Myocyte (in vitro differentiated cells): ENCODE data around the gene DHRS7B. TPM values are rescaled to one million over a fixed set of nuclear protein-coding genes. Genes with fewer than 3 reads are reported as not detected.

Source experiments
- DNase-seq: peaks from one replicate; pipeline ENCODE4 v3.0.0-alpha.2; 2012; ENCODE audit warnings: low read depth
- total RNA-seq: library from RNA; depleted of rRNA; stranded (reverse); fragments of >200 nt; gene quantifications from 2 replicates; pipeline ENCODE4 v1.2.3, GENCODE V29; 2014

The DHRS7B gene
- total RNA-seq, 1 donor from 2014 or later: 38.3 TPM

DNA sequence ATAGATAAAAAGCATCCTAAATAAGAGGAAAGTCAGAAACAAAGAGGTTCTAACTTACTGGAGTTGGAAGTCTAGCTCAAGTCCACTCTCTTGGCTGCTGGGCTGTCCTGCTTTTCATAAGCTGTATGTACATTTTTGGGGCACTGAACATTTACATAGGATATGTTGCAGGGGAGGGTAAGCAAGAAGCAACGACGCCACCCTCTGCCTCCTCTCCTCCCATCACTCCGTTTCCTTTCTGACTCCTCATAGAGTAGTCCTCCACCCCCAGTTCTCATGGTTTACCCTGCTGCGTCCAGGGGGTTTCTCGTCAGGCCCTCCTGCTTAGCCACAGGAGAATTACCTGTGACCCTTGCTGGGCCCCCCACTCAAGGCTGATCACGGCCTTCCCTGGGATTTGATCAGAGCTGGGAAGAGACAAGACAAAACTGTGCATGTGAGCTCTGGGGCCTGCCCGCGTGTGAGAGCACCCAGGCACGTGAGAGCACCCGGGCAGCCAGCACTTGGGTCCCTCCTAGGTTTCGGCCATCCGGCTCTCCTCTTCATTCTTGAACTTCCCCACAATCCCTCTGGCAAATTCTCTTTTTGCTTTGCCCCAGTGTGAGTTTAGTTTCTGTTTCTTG, 50.1 kb downstream of the DHRS7B start:
- no peak for DNase-seq

DNA sequence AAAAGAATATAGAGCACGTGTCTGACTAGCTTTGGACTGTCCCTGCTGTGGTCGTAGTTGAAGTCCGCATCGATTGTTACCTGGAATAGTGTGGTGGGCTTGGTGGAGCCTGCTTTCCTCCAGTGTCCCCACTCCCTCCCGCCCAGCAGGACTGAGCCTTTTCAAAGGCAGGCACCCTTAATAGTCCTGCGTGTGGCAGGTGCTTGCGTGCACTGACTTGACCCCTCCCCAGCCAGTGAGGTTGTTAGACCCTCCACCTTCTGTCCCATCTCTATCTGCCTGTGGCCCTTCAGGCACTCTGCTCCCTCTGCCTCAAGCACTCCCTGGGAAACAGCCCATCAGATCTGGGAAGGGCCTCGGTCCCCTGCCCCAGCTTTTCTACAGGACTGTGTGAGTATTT, 50.6 kb downstream of the DHRS7B start:
- no peak for DNase-seq

DNA sequence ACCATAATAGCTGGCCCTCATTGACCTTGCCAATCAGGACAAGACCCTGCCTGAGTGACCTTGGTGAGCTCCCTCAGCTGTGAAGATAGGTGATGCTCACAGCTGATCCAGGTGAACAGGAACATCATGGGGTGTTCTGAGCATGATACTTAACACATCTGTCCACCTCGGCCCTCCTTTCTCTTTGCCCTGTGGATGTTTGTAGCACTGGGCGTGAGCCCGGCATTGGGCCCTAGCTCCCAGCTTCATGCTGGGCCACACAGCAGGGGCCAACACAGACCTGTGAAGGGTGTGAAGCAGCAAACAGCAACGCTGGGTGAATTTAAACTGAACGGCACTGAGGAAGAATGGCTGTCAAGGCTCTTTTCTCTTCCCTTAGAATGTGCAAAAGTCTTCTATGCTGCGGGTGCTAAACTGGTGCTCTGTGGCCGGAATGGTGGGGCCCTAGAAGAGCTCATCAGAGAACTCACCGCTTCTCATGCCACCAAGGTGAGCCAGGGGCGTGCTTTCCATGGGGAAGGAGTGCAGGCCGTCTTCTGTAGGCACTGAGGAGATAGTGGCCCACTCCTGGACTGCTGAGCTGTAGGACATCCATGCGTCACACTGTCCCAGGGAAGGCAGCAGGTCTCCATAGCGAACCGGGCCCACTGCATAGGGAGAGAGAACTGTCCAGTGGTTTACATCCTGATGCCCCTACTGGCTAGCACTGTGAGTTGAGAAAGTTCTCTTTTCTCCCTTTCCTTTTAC, 51.3 kb downstream of the DHRS7B start:
- DNase-seq: no peak

DNA sequence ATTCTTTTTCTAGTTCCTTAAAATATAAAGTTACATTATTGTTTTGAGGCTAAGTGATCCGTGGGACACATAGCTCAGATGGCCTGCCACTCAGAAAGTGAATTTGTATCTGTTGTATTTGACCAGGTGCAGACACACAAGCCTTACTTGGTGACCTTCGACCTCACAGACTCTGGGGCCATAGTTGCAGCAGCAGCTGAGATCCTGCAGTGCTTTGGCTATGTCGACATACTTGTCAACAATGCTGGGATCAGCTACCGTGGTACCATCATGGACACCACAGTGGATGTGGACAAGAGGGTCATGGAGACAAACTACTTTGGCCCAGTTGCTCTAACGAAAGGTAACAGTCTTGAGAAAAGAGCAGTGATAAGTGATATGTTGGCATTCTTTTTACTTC, 56.7 kb downstream of the DHRS7B start:
- no peak for DNase-seq

DNA sequence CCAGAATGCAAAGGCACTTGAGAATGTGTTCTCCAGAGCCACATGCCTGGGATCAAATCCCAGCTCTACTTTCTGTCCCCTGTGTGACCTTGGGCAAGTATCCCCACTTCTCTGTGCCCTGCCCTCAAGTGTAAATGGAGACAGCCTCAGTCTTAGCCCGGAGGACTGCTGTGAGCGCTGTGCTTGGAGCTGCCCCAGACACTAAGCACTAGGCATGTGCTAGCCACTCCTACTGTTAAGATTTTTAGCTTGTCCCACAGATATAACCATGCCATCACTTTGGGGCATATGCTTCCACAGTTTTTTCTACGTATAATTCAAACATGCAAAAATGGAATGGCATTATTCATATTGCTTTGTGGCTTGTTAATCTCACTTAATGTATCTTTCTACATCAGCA, 57.8 kb downstream of the DHRS7B start:
- no peak for DNase-seq

DNA sequence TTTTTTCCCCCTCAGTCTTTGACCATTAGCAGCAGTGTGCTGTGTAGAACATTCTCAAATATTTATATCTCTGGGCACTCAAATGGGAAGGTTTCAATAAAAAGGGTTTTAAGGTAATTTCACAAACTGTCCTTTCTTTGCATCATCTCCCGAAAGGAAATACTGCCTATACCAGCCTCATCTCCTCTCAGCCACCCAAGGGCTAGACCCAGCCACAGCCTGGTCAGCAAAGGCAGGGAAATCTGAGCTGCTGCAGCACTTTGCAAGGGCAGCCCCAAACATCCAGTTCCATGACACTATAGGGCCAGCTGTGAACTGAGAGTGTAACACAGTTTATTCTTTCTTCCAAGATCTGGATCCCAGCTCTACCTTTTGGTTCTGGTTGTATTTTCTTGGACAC, 58.3 kb downstream of the DHRS7B start:
- no peak for DNase-seq

DNA sequence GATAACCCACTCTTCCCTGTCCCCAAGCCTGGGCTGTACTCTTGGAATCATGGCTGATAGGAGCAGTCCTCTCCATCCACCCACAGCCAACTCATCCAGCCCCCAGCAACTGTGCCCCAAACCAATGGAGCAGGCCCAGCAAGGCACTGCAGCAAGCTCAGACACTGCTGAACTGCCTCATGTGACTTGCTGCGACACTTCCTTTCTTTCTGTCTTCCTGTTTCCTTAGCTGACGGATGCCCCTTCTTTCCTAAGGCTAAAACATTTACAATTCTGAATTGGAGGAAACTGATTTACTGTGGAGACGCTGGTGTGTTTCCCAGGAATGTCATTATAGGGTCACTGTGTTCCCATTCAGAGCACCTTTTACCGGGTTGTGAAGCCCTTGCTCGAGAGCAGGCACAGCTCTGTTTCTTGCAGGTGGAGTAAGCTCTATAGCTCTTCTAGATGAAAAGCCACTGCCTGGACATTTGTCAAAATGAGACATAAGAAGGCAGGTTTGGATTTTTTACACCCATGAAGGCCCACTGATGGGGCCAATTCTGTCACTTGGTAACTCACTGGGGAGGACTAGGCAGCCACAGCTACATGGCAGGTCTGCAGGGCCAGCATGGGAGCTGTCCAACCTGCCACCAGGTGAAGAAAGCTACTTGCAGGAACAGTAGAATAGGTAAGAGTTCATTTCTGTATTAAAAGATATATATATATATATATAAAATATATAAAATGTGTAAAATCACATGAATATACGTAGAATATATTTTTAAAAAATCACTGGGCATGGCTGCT, 59.8 kb downstream of the DHRS7B start:
- no peak for DNase-seq

DNA sequence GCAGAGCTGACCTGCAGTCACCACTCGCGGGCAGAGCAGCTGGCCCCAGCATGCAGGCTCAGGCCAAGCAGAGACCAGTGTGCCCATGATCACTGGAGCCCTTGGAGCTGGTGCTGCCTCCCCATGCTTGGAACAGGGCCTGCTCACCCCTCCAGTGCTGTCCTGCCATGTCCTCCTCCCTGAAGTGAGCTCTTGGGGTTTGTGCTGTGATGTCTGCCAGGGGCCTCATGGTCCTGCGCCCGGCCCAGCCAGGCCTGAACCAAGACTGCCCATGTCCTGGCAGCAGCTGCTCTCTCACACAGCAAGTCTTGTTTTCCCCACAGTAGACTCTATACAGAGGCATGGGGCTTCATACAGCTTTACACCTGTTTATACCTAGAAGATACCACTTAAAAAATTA, 62.6 kb downstream of the DHRS7B start:
- no peak for DNase-seq

DNA sequence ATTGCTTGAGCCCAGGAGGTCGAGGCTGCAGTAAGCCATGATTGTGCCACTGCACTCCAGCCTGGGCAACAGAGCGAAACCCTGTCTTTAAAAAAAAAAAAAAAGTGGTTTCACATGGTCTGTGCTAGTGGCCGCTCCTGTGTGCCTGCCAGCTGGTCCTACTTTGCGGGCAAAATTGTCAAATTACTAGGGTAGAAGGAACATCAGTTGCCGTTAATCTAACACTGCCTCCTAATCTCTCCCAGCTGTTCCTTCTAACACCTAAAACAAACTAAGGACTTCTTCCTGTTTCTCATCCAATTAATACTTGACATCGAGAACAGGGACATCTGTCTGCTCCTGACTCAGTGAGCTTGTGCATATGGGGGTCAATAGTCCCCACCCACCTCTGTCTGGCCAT, 63.3 kb downstream of the DHRS7B start:
- no peak for DNase-seq

DNA sequence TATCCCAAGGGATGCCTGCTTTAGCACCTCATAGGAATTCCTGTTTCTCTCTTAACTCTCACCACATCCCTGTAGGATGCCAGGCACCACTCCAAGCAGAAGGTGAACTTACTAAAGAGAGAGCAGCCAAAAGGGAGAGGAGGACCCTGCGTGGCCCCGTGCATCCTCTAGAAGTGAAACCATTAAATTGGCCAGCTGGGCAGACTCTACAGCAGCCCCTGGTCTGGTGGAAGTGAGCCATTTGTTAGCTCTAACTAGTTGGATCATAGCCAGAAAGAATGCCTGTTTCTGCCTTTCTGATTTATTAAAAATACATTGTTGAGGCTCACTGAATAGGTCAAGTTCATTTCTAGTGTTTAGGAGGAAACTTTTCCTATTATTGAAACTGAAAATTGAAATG, 64.9 kb downstream of the DHRS7B start:
- no peak for DNase-seq

DNA sequence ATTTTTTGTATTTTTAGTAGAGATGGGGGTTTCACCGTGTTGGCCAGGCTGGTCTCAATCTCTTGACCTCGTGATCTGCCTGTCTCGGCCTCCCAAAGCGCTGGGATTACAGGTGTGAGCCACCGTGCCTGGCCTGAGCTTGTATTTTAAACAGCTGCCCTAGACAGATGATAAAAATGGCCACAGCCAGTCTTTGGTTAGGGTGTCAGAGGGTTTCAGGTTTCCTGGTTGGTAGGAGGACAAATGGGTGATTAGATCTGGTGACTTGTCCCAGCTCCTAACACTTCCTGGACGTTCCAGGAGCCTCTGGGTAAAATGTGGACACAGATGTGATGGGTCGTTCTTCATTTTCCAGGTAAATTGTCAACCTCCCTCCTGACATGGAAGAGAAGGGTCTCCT, 65.7 kb downstream of the DHRS7B start:
- peak; percentile 71 for DNase-seq

DNA sequence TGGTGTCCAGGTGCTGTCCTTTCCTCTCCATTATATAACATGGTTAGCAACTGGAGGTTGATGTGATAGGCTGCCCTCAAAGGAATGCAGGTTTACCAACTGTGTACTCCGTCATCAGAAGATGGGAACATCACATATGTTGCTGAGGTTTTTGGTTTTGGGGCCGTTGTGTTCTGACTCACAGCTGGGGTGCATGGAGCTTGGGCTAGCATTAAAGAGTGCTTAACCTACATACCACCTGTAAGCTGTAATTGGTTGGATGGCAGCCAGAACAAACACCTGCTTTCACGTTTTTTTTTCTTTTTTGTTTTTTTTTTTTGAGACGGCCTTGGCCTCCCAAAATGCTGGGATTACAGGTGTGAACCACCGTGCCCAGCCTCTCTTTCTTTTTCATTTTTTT, 66.3 kb downstream of the DHRS7B start:
- peak; percentile 51 for DNase-seq

DNA sequence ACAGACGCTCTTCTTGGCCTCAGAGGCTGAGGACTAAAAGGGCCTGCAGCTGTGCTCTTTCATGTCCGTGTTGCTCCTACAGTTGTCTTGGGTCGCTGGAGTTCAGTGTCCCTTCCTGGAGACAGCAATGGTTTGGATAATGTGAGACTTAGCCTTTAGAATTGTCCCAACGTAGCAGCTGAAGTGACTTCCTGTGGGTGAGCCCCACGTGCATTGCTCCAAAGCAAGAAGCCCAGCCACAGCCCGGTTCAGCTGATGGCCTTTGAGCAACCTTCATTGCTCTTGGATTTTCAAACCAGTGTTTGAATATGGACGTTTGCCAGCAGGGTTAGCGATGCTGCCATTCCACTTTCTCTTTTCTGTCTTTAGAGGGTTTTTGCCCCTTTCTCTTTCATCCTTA, 67.5 kb downstream of the DHRS7B start:
- peak; percentile 84 for DNase-seq

DNA sequence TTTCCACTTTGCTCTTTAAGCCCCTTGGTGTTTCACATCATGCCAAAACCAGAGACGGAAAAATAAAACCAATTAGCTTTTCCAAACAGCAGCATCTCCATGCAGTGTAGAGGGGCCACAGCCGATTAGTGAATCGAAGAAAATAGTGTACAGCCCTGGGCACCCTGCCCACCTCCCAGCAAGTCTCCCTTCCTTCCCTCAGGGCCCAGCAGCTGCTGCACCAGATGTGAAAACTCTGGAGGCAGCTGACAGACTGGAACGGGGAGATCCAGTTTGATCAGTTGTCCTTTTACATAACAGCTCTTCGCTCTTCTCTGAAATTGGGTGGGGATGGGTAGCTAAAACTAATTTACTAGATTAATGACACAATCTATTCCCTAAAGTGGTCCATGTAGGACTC, 67.9 kb downstream of the DHRS7B start:
- peak; percentile 56 for DNase-seq

DNA sequence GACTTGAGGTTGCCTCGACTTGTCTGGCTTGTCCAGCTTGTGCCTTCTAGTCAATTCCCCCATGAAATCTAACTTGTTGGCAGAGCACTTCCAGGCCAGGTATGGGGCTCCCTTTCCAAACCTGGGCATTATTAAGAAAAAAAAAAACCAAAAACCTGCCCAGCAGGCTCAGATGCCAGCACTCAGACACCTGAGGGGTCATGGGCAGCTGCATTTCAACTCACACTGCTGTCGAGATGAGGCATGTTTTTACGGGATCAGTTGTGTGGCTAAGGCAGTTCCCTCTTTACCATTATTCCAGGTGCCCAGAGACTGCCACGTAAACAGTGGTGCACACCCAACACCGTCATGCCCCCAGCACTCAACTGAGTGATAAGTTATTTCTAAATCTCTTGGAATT, 69.4 kb downstream of the DHRS7B start:
- no peak for DNase-seq

DNA sequence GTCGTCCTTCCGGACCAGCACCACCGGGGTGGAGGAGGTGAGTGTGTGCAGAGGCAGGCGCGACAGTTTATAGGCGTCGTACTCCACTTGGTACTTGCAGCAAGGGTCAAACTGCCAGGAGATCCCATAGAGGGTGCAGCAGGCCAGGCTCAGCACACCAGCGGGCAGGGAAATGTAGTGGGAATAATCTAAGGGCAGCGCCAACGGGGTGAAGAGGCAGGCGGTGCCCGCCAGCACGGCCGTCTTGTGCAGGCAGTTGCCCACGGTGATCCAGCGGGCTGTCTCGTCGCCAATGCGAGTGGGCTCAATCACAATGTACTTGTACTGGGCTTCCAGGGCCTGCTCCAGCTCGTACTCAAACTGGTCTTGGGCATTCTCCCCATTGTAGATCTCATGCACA, 71.6 kb downstream of the DHRS7B start:
- no peak for DNase-seq

DNA sequence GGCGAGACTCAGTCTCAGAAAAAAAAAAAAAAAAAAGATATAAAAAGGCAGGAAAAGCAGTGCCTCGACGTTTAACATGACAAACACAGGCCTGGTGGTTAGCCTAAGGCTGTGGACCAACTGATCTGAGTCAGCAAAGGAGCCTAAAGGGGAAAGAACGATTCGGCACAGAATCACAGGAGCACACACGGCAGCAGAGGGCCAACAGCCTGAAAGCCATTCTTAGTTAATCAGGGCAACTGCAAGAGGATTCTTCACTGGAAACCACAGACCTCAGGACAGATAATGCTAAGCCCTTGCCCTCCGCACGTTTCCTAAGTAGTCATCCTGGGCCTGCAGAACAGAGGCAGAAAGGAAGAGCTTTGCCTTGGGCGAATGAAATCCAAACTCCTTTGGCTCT, 72.5 kb downstream of the DHRS7B start:
- peak; percentile 90 for DNase-seq

DNA sequence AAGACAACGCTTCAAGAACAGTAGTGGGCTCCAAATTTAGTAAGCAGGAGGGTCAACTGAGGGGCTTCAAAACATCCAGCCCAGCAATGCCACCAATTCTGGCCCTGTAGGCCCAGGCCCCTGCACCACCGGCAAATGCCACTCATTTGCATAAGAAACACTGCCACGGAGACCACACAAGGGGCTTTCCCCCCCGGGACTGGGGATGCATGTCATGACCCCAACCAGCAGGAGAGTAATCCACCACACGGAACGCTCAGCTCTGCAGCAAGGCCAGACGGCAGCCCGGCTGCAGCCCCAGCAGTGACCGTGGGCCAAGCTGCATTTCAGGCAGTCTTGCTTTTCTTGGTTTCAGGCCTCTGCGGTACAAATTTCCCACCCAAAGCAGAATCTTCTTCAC, 73.1 kb downstream of the DHRS7B start:
- DNase-seq: no peak

DNA sequence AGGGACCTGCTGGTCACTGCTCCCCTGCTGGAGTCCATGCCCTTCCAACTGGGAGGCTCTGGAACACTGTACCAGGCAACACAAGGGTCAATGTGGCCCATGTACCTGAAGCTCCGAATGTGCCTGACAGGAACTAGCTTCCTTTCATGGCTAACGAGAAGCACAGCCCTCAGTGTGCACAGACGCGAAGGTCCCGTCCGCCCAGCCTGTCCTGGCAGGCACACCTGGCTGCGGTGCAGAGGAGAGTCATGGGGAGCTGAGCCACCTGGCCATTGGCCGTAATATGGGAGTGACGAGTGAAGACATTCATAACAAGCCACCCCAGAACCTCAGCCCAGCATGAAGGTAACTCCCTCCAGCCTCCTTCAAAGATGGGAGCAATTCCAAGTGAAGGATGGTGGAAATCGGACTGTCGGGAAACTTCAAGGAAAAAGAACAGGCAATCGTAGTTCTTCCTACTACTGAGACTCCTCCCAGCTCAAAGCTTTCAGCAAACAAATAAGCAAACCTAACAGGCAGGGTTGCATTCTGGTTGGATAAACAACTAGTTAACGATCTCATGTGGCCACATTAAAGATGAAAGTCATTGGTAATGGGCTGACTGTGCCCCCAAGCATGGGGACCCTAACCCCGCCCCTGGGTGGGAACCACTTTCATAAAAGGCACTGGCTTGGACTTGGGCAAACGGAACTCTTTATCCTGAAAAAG, 74.0 kb downstream of the DHRS7B start:
- DNase-seq: no peak

DNA sequence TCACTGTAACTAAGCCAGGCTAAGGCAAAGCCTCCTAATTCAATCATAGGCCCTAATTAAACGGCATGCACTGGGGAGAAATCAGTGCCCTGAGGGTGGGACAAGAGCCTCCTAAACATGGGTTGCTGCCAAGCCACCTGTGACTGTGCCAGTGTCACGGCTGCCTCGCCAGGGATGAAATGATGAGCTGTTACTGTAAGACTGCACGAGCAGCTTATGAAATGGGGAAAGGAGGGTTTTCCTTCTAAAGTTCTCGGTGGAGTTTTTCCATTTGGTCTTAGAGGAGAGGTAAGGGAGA, 74.5 kb downstream of the DHRS7B start:
- DNase-seq: no peak

DNA sequence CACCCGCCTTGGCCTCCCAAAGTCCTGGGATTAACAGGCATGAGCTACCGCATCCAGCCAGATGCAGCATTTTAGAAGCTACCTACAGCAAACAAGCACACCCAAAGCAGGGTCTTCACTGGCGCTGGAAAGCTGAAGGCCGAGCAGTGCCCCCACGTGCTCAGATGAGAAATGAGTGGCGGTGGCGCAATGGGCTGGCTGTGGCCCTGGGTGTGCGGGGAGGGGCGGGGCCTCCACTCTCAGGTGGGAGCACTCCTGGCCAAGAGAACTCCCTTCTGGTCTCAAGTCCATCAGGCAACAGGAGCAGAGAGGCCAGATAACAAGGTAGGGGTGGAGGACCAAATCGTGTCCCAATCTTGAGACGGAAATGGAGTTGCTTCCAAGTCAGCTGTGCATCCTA, 75.1 kb downstream of the DHRS7B start:
- no peak for DNase-seq

DNA sequence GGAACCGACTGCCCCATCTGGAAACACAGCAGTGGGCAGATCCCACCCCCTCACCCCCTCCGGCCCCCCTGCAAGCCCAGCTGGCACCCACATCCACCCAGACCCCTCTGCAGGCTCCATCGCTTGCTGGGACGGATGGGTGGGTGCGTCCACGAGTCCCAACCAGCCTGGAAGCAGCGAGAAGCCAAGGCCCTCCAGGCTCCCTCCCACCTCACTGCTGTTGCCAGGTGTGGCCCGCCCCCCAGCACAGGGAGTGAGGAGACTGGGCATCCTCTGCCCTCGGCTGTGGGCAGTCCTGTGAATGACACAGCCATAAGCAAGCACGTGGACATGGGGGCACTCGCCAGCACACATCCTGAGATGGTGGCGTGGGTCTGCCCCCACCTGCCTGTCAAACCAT, 75.7 kb downstream of the DHRS7B start:
- DNase-seq: no peak
